NK-92 (cell line): ENCODE data around the gene MED12L.

Experiments
- DNase-seq: peaks from one replicate; lab custom pipeline; 2025; ENCODE audit not compliant: unreplicated experiment; lab: John Stamatoyannopoulos, UW

Gene MED12L

GRCh38 chr3:151289445-151289844, 204.0 kb downstream of the MED12L start:
- DNase-seq = no peak

- no peak for DNase-seq
These were observed 205.2 kb downstream of the MED12L start for GRCh38 chr3:151290673-151291072.

- DNase-seq = no peak
These were observed 207.7 kb downstream of the MED12L start for GRCh38 chr3:151293127-151293526.

DNA sequence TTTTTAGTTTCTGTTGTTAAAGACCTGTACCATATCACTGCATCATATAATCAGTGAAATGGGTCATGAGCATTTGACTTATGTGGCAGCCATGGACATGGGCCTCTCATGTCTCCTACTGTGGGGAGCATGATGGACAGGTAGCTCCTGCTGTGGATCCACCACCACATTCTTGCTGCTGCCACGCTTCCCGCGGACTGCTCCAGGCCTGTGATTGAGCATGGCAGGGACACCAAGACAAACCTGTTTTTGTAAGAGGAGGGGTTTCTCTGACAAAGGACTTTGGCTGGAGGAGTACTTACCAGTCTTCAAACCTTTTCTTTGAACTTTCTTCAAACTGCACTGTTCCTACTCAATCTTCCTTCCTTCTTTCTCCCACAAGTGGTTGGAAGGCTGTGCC, 210.8 kb downstream of the MED12L start:
- no peak for DNase-seq

DNA sequence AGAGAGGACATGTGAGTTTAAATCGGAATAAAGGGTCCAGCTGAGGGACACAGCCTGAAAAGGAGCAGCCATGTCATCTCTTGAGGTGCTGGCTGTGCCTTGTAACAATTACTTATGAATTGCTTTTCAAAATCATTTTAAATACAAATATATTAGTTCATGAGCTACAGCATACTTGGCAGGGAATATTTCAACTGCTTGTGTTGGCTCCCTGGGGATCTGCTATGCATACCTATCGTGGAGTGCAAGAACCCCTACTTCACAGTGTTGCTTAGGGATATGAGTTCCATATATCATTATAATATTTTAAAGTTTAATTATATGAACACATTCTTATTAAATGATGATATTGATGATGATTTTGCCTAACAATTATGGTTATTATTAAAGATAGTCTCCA, 212.0 kb downstream of the MED12L start:
- DNase-seq = no peak

DNA sequence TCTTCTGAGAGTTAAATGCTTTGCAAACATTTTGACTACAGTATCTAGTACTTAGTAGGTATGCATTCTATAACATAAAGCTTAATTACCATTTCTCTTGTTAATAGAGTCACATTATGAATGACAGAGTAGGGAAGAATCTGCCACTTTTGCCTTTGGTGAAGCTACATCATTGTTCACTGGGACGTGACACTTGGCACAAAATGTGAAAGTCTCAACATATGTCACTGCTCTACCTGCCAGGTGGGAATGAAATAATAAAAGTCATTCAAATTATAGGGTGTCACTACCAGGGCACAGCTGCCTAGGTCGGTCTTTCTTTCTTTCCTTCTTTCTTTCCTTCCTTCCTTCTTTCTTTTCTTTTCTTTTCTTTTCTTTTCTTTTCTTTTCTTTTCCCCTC, 213.5 kb downstream of the MED12L start:
- no peak for DNase-seq

DNA sequence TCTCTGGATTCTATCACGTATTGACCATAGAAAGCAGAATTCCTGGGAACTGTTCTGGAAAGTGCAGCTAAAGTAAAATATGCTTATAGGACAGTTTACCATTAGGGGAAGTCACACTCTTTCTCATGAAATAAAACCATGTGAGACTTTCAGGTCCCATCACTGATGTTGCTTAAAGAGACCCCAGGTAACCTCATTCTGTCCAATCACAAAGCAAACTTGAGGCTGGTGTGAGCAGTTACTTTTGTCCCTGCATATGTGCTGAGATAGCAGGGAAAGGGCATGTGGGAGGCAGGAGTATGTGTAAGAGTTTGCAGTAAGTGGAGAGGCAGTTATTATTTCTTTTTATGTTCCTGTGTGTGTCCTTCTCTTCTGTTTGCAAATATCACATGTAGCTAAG, 215.1 kb downstream of the MED12L start:
- no peak for DNase-seq

DNA sequence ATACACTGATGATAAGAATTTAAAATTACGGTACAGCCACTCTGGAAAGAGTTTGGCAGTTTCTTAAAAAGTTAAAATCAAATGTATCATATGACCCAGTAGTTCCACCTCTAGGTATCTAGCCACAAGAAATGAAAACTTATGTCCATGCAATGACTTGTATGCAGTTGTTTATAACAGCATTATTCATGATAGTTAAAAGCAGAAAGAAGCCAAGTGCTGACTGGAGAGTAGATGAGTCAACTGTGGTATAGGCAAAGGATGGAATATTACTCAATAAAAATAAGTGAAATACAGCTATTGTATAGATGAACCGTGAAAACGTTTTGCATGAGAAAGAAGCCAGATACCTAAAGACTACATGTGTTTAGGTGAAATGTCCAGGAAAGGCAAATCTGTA, 216.3 kb downstream of the MED12L start:
- no peak for DNase-seq

- DNase-seq = no peak
These were observed 218.3 kb downstream of the MED12L start for GRCh38 chr3:151303751-151304150.

DNA sequence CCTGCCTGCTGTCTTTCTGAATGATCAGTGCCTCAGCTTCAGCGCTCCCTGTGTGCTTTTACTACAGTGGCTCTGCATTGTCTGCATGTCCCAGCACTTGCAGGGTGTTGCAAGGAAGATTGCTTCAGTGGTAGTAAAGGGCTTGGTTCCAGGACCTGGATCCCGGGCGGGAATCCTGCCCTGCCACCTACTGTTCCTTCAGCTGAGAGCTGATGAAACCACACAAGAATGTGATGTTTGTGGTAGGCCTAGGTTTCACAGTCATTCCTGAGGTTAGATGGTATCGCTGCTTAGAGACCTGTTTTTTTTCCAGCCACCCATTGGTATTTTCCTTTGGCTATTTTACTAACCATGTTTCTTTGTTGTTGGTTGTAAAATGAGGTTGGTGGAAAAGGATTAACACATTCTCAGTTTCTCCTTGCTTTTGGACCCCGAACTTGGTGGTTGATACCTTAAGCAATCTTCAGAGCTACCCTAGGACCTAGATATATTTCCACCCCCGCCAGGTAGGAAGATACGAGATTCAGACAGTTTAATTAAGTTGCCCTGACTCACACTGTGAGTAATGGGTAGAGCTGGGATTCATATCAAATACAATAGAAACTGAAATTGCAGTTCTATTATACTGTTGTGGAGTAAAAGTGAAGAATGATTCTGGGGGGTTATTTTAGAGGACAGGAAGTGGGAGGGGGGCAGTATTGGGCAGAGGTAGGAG, 219.8 kb downstream of the MED12L start:
- no peak for DNase-seq

DNA sequence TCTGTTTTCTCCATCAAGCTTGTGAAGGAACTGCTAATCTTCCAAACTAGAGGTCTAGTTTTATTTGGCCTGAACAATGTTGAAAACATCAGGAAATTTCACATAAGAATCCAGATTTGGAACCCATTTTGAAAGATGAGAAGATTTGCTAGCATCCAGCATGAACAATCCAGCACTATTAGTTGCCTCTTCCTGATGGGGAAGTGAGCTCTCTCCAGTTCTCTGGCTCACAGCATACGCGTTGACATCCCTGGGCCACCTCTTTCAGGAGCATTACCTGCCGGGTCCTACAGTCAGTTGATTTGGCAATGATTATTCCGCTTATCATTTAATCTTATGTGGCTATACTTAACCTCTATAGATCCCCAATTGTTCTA, 220.3 kb downstream of the MED12L start:
- DNase-seq = no peak

DNA sequence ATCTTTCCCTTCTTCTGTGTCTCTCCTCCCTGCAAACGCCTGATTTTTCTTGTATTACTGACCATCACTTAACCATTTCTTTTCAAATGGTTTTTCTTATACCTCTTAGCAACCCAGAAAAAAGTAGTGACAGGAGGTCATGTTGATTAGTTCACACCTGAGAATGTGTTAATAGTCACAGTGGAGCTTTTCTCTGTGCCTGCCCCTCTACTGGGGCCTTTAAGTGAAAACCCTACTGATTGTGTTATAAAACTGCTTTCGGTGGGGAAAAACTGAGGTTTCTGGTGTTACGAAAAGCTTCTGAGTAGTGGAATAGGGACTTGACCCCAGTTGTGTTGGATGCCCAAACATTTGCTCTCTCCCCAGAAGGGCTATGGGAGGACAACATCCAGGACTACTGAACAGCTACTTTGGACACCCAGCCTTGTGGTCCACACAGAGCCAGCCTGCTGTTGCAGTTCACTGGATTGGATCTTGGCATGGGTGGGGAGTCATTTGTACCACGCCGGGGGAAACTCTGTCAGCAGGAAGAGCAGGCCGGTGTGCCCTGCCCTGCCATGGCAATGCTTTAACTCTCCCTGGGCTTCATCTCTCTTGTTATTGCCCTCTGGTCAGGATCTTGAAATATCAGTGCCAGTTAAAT, 220.8 kb downstream of the MED12L start:
- DNase-seq = no peak

DNA sequence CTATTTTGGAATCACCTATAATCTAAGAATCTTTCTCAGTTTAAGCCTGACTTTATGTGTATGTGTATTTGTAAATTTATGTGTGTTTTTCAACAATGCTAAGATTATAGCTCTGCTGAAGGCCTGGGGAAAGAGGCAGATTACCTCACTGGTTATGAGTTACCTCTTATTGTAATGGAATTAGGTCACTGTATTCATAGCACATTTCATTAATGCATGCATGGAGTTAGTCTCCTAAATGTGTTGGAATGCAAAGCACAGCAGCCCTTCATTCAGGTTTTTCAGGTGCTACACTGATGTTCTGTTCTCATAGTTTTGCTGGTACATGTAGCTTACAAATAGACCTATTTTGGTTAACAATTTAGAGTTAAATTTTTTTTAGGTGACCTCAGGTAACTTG, 221.7 kb downstream of the MED12L start:
- no peak for DNase-seq

DNA sequence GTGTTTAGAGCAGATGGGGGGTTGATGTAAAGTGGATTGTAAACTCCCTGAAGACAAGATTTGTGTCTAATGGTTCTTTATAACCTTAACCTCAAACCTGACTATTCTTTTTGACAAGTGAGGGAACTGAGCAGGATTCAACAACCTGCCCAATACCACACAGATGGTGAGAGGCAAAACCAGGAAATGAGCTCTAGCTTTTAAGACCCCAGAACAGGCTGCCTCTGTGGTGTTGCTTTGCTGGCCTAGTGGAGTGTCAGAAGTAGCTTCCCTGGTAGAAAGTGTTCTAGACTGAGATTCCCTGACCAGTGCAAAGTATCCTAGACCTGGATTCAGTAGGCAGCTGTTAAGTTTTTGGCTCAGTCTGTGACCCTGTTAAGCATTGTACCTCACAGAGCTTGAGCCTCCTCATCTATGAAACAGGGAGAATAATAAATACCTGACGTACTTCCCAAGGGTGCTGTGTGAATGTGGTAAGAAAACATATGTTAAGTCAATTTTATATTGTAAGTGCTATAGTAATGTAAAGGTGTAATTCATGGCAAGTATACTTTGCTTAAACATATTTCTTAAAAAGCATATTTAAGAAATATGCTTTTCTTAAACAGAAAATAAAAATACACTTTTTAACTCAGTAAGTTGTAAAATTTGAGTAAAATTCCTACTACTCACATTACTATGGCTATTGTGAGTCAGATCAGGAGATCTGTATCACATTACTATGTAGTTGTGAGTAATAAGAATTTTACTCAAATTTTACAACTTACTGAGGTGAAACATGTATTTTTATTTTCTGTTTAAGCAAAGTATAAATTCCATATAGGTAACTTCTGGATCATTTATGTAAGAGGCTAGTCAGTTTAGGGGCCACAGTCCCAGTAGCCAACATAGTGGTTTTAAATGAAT, 222.4 kb downstream of the MED12L start:
- no peak for DNase-seq

GRCh38 chr3:151309566-151309965, 224.1 kb downstream of the MED12L start:
- no peak for DNase-seq

GRCh38 chr3:151312972-151313371, 227.5 kb downstream of the MED12L start:
- no peak for DNase-seq

- no peak for DNase-seq
These were observed 228.7 kb downstream of the MED12L start for GRCh38 chr3:151314137-151314536.

DNA sequence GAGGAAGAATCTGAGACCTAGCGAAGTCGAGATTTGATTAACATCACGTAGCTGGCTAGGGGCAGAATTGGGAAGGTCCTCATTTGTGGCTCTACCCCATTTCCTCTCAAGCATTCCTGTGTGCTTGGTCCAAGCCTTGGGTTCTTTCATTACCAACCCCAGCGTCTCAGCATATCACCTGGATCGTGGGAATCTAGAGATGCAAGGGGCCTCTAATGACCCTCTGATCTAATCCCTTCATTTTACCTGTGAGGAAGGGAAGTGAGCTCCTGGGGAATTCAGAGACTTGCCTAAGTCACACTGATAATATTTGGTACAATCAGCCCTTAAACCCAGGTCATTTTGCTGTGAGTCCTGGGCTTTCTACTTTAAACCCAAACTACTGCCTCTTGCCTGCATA, 229.1 kb downstream of the MED12L start:
- no peak for DNase-seq

GRCh38 chr3:151315136-151315535, 229.7 kb downstream of the MED12L start:
- no peak for DNase-seq

- DNase-seq = no peak
These were observed 230.4 kb downstream of the MED12L start for GRCh38 chr3:151315846-151316245.

- no peak for DNase-seq
These were observed 231.0 kb downstream of the MED12L start, which contains the start of gene GPR87 for GRCh38 chr3:151316267-151316991. GPR87 (minus strand) TSS chr3:151316820; CDS start chr3:151300100, 16,720 bp downstream.
